ENCODE data around the gene ZNF574. TPM values are rescaled to one million over a fixed set of nuclear protein-coding genes. Genes with fewer than 3 reads are reported as not detected.

ZNF574 gene
- total RNA-seq, 4 donors from 2014 or later, result 13.2 to 24.3 (median 16.2) TPM

GRCh38 chr19:42052241-42052863 lies 23.6 kb upstream of the ZNF574 start:
- no peak for TF ChIP-seq POLR2A (IDR thresholded peaks at IDR 0.05)
- TF ChIP-seq, protein P1, sequence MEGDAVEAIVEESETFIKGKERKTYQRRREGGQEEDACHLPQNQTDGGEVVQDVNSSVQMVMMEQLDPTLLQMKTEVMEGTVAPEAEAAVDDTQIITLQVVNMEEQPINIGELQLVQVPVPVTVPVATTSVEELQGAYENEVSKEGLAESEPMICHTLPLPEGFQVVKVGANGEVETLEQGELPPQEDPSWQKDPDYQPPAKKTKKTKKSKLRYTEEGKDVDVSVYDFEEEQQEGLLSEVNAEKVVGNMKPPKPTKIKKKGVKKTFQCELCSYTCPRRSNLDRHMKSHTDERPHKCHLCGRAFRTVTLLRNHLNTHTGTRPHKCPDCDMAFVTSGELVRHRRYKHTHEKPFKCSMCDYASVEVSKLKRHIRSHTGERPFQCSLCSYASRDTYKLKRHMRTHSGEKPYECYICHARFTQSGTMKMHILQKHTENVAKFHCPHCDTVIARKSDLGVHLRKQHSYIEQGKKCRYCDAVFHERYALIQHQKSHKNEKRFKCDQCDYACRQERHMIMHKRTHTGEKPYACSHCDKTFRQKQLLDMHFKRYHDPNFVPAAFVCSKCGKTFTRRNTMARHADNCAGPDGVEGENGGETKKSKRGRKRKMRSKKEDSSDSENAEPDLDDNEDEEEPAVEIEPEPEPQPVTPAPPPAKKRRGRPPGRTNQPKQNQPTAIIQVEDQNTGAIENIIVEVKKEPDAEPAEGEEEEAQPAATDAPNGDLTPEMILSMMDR (IDR thresholded peaks at IDR 0.05), result no peak
- WGBS, 2 donors, result 58 to 66% methylated on average over 2 to 5 of the region's 10 CpGs
- peaks cover 27 to 63% (median 40%) of the 10 kb centered on the region in 3 donors for H3K4me1 ChIP-seq
- peak overlapping the region; percentile 82 to 93 (median 86) for H3K27ac ChIP-seq
- intact Hi-C loops (cut with DNase I), result no loop called here
- DNase-seq, result no peak
- H3K27me3 ChIP-seq, result no peaks in the 10 kb centered on the region
- H3K9me3 ChIP-seq, result no peaks in the 10 kb centered on the region
- H3K36me3 ChIP-seq, result no peaks in the 10 kb centered on the region
- no peak overlapping the region for H3K4me3 ChIP-seq

DNA sequence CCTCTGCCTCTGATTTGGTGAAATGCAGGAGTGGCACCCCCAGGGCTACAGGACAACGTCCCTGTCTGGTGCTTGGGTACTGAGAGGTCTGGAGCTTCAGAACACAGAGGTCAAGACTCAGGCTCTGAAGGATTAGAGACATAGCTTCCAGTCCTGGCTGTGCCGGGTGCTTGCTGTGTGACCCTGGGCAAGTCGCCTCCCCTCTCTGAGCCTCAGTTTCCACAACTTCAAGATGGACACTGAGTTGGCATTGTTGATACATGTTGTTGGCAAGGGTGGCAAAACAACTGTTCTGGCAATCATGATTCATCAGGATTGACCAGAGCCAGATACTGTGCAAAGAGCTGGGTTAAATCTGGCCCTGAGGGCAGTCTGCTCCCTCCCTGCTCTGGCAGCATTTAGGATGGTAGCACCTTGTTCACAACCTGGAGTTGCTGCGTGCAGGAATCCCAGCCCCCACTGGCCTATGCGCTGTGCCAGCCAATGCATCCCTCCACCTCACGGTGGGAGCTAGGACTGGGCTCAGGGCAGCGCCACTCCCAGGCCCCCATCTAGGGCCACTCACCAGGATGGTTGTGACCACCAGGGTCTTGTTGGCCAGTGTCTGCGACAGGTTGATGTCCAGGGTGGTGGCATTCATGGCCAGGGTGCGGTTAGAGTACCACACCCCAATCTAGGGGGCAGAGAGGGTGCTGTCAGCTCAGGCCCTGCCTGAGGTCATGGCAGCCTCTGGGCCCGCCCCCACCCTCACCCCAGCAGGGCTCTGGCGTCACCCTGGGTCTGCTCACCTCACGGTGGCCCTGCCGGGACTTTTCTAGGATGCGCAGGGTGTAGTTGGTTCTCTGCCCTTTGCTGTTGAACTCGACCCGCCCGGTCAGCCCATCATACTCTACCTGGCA lies 22.7 kb upstream of the ZNF574 start:
- no peak overlapping the region for H3K4me3 ChIP-seq
- peak overlapping the region; percentile 82 to 93 (median 86) for H3K27ac ChIP-seq
- 46 to 65% methylated on average over 4 to 5 of the region's 17 CpGs for WGBS, 2 donors
- H3K36me3 ChIP-seq, result no peaks in the 10 kb centered on the region
- intact Hi-C loops (cut with DNase I), result no loop called here
- no peaks in the 10 kb centered on the region for H3K9me3 ChIP-seq
- TF ChIP-seq POLR2A (IDR thresholded peaks at IDR 0.05), result no peak
- TF ChIP-seq, protein P1 (IDR thresholded peaks at IDR 0.05), result no peak
- H3K27me3 ChIP-seq, result no peaks in the 10 kb centered on the region
- DNase-seq, result no peak
- H3K4me1 ChIP-seq, result peaks cover 27 to 72% (median 48%) of the 10 kb centered on the region in 3 donors

DNA sequence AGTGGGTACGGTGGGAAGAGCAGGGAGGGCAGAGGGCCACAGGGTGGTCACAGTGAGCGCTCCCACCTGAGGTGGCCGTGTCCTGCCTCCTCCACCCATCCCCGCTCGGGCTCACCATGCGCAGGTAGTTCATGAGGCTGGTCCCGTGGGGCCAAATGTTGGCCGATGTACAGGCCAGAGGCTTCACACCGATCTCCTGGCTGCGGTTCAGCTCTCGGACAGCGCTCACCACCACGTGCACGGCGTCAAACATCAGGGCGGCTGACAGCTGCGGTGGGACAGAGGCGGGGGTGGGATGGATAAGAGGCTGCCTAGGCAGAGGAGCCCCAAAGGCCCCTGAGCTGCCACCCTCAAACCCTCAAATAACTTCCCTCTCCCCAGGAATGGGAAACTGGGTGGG lies 21.8 kb upstream of the ZNF574 start:
- 68 to 88% methylated on average over 9 to 10 of the region's 18 CpGs for WGBS, 2 donors
- peaks cover 27 to 66% (median 48%) of the 10 kb centered on the region in 3 donors for H3K4me1 ChIP-seq
- no peaks in the 10 kb centered on the region for H3K36me3 ChIP-seq
- TF ChIP-seq, protein P1 (IDR thresholded peaks at IDR 0.05), result no peak
- TF ChIP-seq POLR2A (IDR thresholded peaks at IDR 0.05), result no peak
- no peaks in the 10 kb centered on the region for H3K27me3 ChIP-seq
- H3K27ac ChIP-seq, result no peak overlapping the region
- H3K4me3 ChIP-seq, result no peak overlapping the region
- H3K9me3 ChIP-seq, result no peaks in the 10 kb centered on the region
- intact Hi-C loops (cut with DNase I), result no loop called here
- no peak for DNase-seq

GRCh38 chr19:42057846-42058245 lies 18.1 kb upstream of the ZNF574 start:
- DNase-seq, result no peak
- H3K4me3 ChIP-seq, result no peak overlapping the region
- WGBS, 2 donors, result 41 to 57% methylated on average over 7 of the region's 7 CpGs
- peaks cover 6 to 30% (median 17%) of the 10 kb centered on the region in 3 donors for H3K4me1 ChIP-seq
- TF ChIP-seq POLR2A (IDR thresholded peaks at IDR 0.05), result no peak
- TF ChIP-seq, protein P1 (IDR thresholded peaks at IDR 0.05), result no peak
- peaks cover 0 to 5% (median 0%) of the 10 kb centered on the region in 3 donors for H3K36me3 ChIP-seq
- intact Hi-C loops (cut with DNase I), result no loop called here
- H3K27me3 ChIP-seq, result no peaks in the 10 kb centered on the region
- H3K9me3 ChIP-seq, result no peaks in the 10 kb centered on the region
- peak overlapping the region in 2 of 4 donors; percentile 49 to 63 for H3K27ac ChIP-seq

- H3K27me3 ChIP-seq, result no peaks in the 10 kb centered on the region
- peaks cover 0 to 16% (median 8%) of the 10 kb centered on the region in 3 donors for H3K4me1 ChIP-seq
- intact Hi-C loops (cut with DNase I), result no loop called here
- TF ChIP-seq, protein P1 (IDR thresholded peaks at IDR 0.05), result no peak
- TF ChIP-seq POLR2A (IDR thresholded peaks at IDR 0.05), result no peak
- H3K9me3 ChIP-seq, result no peaks in the 10 kb centered on the region
- no peak overlapping the region for H3K4me3 ChIP-seq
- H3K36me3 ChIP-seq, result peaks cover 0 to 5% (median 0%) of the 10 kb centered on the region in 3 donors
- no peak overlapping the region for H3K27ac ChIP-seq
- 89 to 98% methylated on average over 8 to 9 of the region's 13 CpGs for WGBS, 2 donors
- no peak for DNase-seq
These were observed 16.8 kb upstream of the ZNF574 start for GRCh38 chr19:42059196-42059595.

Data from esophagus squamous epithelium (tissue), 5 donors.